Measurements from ENCODE around the gene TMPRSS13.

TMPRSS13 gene

DNA sequence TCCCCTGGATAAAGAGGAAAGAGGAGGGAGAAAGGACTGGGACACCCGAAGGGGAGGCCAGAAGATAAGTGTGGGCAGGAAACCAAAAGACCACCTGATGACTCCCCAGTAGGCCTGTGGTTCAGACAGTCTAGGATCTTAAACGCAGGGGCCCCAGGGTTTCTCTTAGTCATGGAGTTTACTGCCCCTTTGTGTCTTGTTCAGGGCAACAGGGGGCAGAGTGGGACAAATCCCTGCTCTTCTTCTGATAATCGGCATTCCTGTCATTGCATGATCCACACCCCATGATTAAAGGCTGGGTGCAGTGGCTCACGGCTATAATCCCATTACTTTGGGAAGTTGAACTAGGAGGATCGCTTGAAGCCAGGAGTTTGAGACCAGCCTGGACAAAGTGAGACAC lies 4.7 kb upstream of the TMPRSS13 start:
- H3K4me3 ChIP-seq (replicated peaks in 1 of 2; ENCODE audit: low read depth in 2 of 2, low read length in 2 of 2): no peak overlapping the region
- TF ChIP-seq, protein P1, sequence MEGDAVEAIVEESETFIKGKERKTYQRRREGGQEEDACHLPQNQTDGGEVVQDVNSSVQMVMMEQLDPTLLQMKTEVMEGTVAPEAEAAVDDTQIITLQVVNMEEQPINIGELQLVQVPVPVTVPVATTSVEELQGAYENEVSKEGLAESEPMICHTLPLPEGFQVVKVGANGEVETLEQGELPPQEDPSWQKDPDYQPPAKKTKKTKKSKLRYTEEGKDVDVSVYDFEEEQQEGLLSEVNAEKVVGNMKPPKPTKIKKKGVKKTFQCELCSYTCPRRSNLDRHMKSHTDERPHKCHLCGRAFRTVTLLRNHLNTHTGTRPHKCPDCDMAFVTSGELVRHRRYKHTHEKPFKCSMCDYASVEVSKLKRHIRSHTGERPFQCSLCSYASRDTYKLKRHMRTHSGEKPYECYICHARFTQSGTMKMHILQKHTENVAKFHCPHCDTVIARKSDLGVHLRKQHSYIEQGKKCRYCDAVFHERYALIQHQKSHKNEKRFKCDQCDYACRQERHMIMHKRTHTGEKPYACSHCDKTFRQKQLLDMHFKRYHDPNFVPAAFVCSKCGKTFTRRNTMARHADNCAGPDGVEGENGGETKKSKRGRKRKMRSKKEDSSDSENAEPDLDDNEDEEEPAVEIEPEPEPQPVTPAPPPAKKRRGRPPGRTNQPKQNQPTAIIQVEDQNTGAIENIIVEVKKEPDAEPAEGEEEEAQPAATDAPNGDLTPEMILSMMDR (IDR thresholded peaks at IDR 0.05; ENCODE audit: low read depth, low read length): no peak
- DNase-seq (ENCODE audit: low read depth in 2 of 2): no peak

DNA sequence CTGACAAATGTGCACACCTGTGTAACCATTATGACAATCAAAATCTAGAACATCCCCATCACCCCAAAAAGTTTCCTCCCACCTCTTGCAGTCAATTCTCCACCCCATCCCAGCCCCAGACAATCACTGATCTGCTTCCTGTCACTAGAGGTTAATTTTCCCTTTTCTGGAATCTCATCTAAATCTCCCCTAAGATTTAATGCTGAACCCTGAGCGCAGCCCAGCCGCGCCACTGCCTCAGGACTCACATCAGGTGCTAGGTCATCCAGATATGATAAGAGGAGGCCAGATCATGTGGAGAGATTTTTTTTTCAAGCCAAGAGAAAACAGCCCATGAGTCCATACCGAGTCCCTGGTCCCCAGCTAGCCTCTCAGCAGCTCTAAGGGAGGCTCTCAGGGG lies 4.3 kb upstream of the TMPRSS13 start:
- TF ChIP-seq, protein P1 (IDR thresholded peaks at IDR 0.05; ENCODE audit: low read depth, low read length): no peak
- DNase-seq (ENCODE audit: low read depth in 2 of 2): no peak
- no peak overlapping the region for H3K4me3 ChIP-seq (replicated peaks in 1 of 2; ENCODE audit: low read depth in 2 of 2, low read length in 2 of 2)

DNA sequence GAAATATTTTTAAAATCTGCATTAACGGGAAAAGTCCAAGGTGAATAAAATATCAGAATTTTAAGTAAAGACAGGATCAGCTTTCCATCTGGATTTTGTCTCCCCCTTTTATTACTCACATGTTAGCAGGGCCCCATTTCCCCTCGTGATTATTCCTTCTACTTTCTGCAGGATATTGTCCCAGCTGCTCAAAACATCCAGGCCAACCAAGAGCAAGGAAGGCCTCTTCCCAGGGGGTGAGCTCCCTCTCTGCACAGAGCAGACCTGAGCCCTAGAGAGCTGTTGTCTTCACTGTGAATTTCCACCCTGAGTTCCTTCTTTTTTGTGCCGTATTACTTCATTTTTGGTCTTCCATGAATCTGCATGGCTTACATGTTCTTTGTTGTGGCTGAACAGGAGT lies 3.7 kb upstream of the TMPRSS13 start:
- H3K4me3 ChIP-seq (replicated peaks in 1 of 2; ENCODE audit: low read depth in 2 of 2, low read length in 2 of 2): no peak overlapping the region
- DNase-seq (ENCODE audit: low read depth in 2 of 2): no peak
- TF ChIP-seq, protein P1 (IDR thresholded peaks at IDR 0.05; ENCODE audit: low read depth, low read length): no peak

DNA sequence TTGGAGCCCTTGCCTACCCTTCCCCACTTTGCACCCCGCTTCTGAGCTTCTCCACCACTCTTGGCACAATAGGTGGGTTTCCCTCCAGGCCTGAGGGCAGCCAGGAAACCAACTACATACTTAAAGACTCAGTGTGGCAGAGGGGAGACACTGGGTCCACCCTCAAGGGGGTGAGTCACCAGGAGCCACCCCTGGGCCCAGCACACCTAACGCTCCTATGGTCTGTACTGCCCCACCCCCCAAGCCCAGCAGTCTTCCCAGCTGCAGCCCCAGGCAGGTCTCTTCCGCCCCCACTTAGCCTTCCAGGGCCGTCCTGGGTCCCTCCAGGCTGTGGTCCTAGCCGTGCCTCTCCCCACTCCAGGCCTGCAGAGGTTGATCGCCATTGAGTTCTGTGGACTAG lies 3.2 kb upstream of the TMPRSS13 start:
- TF ChIP-seq, protein P1 (IDR thresholded peaks at IDR 0.05; ENCODE audit: low read depth, low read length): no peak
- DNase-seq (ENCODE audit: low read depth in 2 of 2): no peak
- H3K4me3 ChIP-seq (replicated peaks in 1 of 2; ENCODE audit: low read depth in 2 of 2, low read length in 2 of 2): no peak overlapping the region

DNA sequence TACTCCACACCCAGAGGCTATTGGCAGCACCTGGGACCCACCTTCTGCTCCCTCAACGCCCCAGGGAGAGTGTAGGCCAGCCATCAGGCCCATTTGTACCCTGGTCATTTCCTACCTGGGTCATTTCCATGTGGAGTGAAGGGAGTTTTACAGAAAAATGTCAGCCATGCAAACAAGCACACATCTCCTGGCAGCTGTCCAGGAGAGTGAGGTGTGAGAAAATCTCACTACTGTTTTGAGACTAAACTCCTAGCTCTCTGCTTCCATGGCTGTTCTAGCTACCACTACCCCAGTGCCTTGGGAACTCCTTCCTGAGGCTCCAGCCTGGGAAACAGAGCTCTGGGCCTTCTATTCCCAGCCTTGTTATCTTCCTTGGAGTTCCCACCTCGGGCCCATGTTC lies 2.8 kb upstream of the TMPRSS13 start:
- no peak overlapping the region for H3K4me3 ChIP-seq (replicated peaks in 1 of 2; ENCODE audit: low read depth in 2 of 2, low read length in 2 of 2)
- DNase-seq (ENCODE audit: low read depth in 2 of 2): no peak
- TF ChIP-seq, protein P1 (IDR thresholded peaks at IDR 0.05; ENCODE audit: low read depth, low read length): no peak

DNA sequence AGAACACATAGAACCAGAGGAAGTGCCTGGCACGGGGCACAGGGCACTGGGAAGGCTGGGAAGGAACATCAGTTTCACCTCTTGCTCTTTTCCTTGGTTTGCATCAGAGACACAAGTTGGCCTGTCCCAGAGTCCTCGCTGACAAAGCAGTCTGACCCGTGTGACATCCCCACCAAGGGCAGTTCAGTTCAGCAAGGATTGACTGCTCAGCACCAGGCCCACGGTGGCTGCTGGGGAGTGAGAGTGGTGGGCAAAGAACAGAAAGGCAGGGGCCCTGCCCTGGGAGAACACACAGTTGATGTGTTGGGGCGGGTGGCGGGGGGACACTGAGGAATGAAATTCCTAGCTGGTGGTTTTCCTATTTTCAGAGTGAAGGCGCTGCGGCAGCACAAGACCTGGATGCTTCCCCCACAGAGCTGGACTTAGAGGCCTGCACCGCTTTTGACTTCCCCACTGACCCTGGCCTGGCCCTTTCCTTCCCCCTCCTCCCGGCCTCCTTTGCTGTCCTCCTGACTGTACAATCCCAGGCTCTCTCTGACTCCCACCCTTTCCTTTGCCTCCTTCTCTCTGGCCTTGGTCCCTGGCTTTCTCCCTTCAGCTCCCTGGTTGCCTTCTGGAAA lies 2.2 kb upstream of the TMPRSS13 start:
- no peak for DNase-seq (ENCODE audit: low read depth in 2 of 2)
- TF ChIP-seq, protein P1 (IDR thresholded peaks at IDR 0.05; ENCODE audit: low read depth, low read length): no peak

More for the DNA sequence above, 2.2 kb upstream of the TMPRSS13 start:
- no peak overlapping the region for H3K4me3 ChIP-seq (replicated peaks in 1 of 2; ENCODE audit: low read depth in 2 of 2, low read length in 2 of 2)

Data from cardiac fibroblast (primary cell).